ENCODE data around the gene PTPRF.

The PTPRF gene

DNA sequence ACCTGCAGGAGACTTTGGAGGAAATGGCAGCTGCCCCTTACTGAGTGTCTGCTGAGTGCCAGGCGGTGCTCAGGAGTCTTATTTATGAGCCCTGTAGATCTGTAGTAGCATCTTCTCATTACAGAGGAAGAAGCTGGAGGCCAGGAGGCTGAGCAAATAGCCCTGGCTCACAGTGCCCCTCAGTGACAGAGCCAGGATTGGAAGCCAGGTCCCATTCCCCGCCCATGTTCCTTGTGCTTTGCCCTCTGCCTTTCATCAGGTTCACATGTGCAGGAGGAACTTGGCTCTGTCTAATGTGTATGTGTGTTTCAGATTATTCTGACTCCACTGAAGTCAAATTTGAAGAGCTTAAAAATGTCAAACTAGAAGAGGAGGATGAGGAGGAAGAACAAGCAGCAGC is 140.5 kb downstream of the PTPRF start:
- no peak for DNase-seq (ENCODE audit: low spot score)
- TF ChIP-seq, protein P1, sequence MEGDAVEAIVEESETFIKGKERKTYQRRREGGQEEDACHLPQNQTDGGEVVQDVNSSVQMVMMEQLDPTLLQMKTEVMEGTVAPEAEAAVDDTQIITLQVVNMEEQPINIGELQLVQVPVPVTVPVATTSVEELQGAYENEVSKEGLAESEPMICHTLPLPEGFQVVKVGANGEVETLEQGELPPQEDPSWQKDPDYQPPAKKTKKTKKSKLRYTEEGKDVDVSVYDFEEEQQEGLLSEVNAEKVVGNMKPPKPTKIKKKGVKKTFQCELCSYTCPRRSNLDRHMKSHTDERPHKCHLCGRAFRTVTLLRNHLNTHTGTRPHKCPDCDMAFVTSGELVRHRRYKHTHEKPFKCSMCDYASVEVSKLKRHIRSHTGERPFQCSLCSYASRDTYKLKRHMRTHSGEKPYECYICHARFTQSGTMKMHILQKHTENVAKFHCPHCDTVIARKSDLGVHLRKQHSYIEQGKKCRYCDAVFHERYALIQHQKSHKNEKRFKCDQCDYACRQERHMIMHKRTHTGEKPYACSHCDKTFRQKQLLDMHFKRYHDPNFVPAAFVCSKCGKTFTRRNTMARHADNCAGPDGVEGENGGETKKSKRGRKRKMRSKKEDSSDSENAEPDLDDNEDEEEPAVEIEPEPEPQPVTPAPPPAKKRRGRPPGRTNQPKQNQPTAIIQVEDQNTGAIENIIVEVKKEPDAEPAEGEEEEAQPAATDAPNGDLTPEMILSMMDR (IDR thresholded peaks at IDR 0.05; ENCODE audit: extremely low read depth, missing control alignments), result no peak

DNA sequence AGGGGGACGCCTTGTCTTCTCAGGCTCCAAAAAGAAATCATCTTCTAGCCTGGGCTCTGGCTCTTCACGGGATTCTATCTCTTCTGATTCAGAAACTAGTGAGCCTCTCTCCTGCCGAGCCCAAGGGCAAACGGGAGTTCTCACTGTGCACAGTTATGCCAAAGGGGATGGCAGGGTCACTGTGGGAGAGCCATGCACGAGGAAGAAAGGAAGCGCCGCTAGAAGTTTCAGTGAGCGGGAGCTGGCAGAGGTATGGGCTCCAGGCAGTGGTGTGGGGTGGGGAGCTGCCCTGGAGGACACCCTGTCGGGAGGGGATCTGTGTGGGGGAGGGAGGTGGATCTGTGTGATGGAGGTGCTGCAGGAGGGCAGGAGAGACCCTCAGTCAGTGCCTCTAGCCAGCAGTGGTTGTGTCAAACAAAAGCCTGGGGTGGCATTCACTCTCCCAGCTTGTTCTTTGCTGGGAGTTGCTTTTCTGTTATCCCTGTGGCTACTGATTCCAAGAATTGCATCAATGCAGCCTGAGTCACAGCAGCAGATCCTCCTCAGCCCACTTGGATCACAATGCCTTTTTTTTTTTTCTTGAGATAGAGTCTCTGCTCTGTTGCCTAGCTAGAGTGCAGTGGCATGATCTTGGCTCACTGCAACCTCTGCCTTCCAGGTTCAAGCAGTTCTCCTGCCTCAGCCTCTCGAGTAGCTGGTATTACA is 141.1 kb downstream of the PTPRF start:
- DNase-seq (ENCODE audit: low spot score), result no peak
- TF ChIP-seq, protein P1 (IDR thresholded peaks at IDR 0.05; ENCODE audit: extremely low read depth, missing control alignments), result no peak

DNA sequence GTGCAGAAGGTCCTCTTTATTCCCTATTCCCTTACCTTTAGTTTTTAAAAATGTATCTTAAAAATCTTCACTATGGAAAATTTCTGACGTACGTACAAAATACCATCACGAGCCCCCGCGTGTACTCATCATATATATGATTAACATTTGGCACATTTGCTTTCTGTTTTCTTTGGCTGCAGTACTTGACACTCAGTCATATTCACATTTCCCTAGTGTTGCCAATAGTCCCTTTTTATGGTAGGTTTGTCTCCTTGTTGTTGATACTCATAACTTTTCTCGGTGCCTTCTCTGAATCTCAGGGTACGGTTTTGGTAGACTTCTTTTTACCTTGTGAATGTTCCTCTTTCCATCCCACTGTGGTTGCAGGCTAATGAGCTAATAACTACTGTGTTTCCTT is 142.6 kb downstream of the PTPRF start:
- no peak for DNase-seq (ENCODE audit: low spot score)
- TF ChIP-seq, protein P1 (IDR thresholded peaks at IDR 0.05; ENCODE audit: extremely low read depth, missing control alignments), result no peak

Measured in GM20000 (cell line).